Activated CD8-positive, alpha-beta T cell treated with anti-CD3 and anti-CD28 coated beads for 36 hours (primary cell): ENCODE results near the gene SLC35B3. TPM values are rescaled to one million over a fixed set of nuclear protein-coding genes. Genes with fewer than 3 reads are reported as not detected.
"Not testable (repeated sequence)": the region's sequence is repeated elsewhere in the genome, so short reads cannot be mapped to it uniquely, and the experiment has no call there.

Experiments
- ATAC-seq: fragments of 200-7000 bp; cut with Tn5 transposase; one replicate; pipeline ENCODE4 v1.10.0; 2021; ENCODE audit warnings: mild to moderate bottlenecking, moderate library complexity
- CTCF ChIA-PET: fragments of 350-600 bp; sonication (Branson Sonifier 250); formaldehyde crosslinking; loops from one replicate; lab custom pipeline; 2021; ENCODE audit warnings: antibody characterized with exemption; lab: Charles Lee
- POLR2A ChIA-PET: fragments of 350-600 bp; sonication (Branson Sonifier 250); formaldehyde crosslinking; loops from one replicate; lab custom pipeline; 2021; ENCODE audit warnings: antibody characterized with exemption; lab: Charles Lee
- DNase-seq: peaks from one replicate; pipeline ENCODE4 v3.0.0-alpha.2; 2020
- H3K27ac Mint-ChIP-seq: one replicate; pipeline ENCODE4 v1.8.0; 2021; ENCODE audit warnings: mild to moderate bottlenecking, mixed read lengths
- H3K27me3 Mint-ChIP-seq: one replicate; pipeline ENCODE4 v1.8.0; 2021; ENCODE audit warnings: mixed read lengths
- H3K36me3 Mint-ChIP-seq: one replicate; pipeline ENCODE4 v1.8.0; 2021; ENCODE audit warnings: low read depth, mixed read lengths
- H3K4me1 Mint-ChIP-seq: one replicate; pipeline ENCODE4 v1.8.0; 2021; ENCODE audit warnings: low read depth, mixed read lengths
- H3K4me3 Mint-ChIP-seq: one replicate; pipeline ENCODE4 v1.8.0; 2021; ENCODE audit warnings: mild to moderate bottlenecking, moderate library complexity, mixed read lengths
- H3K9me3 Mint-ChIP-seq: one replicate; pipeline ENCODE4 v1.8.0; 2021; ENCODE audit warnings: mixed read lengths
- CTCF ChIP-seq: fragments of 200-600 bp; IDR thresholded peaks from one replicate; pipeline ENCODE4 v1.8.0; 2022; ENCODE audit warnings: antibody characterized with exemption, mild to moderate bottlenecking
- intact Hi-C: fragments of 100-400 bp; cut with micrococcal nuclease; formaldehyde crosslinking; loops from one replicate; pipeline ENCODE4 v1.10.0; 2022
- total RNA-seq, 2 experiments: library from RNA; stranded (reverse); gene quantifications; one replicate each; pipeline ENCODE4 v1.2.3, GENCODE V29; 2021

The SLC35B3 gene
- total RNA-seq, 2 experiments from 2014 or later = 7.1 to 7.8 TPM

DNA sequence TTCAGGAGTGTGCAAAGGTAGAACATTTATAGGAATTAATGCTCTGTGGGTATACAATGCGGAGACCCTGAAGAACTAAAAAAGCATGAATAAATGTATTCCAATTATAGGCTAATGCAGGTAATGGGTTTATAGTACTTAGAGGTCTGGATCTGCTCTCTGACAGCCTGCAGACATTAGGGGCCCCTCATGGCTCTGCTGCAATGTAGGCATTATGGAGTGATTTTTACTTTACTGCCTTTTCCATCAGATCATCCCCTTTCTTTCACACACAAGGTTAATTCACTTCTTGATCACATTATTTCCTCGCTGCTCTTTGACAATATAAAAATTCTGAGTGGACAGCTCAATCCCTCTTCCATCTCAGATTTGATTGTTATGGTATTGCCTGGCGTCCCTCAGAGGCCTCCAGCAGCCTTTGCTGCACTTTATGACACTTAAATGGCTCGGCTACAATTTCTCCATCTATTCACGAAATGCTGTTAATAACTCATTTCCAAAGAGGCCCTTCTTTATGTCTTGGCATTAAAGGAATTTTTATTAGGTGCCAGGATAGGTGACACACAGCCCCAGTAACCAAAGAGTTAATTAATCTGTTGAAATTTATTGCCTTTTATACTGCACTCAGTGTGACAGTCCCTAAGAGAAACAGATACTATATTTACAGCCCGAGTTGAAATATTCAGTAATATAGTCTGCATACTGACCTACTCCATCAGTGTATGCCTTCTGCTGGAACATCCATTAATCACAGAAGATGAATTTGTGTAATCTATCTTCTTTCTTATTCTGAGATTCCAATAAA is 33.4 kb upstream of the SLC35B3 start:
- ATAC-seq (no peak), DNase-seq (no peak)
- H3K27me3 Mint-ChIP-seq = peaks cover 7% of the 10 kb centered on the region
- no peak overlapping the region for H3K4me3 Mint-ChIP-seq
- H3K27ac Mint-ChIP-seq = no peak overlapping the region
- H3K4me1 Mint-ChIP-seq = no peaks in the 10 kb centered on the region
- ChIA-PET CTCF (no interaction called here), POLR2A (no interaction called here)
- TF ChIP-seq CTCF = no peak
- intact Hi-C loops = no loop called here
- no peaks in the 10 kb centered on the region for H3K9me3 Mint-ChIP-seq
- H3K36me3 Mint-ChIP-seq = no peaks in the 10 kb centered on the region

GRCh38 chr6:8462694-8463093 is 27.3 kb upstream of the SLC35B3 start:
- CTCF ChIA-PET = no interaction called here
- no peaks in the 10 kb centered on the region for H3K36me3 Mint-ChIP-seq
- H3K4me1 Mint-ChIP-seq = no peaks in the 10 kb centered on the region
- no peak for DNase-seq
- TF ChIP-seq CTCF = no peak
- no peak overlapping the region for H3K27ac Mint-ChIP-seq
- intact Hi-C loops = no loop called here
- H3K27me3 Mint-ChIP-seq = peaks cover 10% of the 10 kb centered on the region
- no peak overlapping the region for H3K4me3 Mint-ChIP-seq
- POLR2A ChIA-PET = no interaction called here
- H3K9me3 Mint-ChIP-seq = peaks cover 6% of the 10 kb centered on the region
- no peak for ATAC-seq

DNA sequence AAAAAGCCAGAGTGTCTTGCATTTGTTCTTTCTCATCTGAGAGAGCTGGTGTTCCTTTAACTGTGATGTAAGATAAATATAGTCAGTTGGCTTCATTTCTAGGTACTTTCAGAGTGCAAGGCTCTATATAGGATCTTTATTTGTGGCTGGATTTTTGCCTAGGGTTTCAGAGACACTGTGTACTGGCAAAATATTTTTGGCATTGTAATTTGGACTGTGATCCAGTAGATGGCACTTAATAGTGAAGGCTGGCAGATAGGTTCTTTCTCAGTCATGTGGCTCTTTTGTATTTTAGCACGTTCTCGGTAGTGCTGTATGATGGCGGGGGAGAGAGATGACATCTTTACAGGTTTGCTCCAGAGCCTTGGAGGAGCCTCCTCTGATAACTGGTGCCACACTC is 26.8 kb upstream of the SLC35B3 start:
- peaks cover 6% of the 10 kb centered on the region for H3K9me3 Mint-ChIP-seq
- H3K36me3 Mint-ChIP-seq = no peaks in the 10 kb centered on the region
- ChIA-PET POLR2A (no interaction called here), CTCF (no interaction called here)
- intact Hi-C loops = no loop called here
- DNase-seq = no peak
- peaks cover 10% of the 10 kb centered on the region for H3K27me3 Mint-ChIP-seq
- H3K27ac Mint-ChIP-seq = no peak overlapping the region
- H3K4me3 Mint-ChIP-seq = no peak overlapping the region
- TF ChIP-seq CTCF = no peak
- no peak for ATAC-seq
- no peaks in the 10 kb centered on the region for H3K4me1 Mint-ChIP-seq

DNA sequence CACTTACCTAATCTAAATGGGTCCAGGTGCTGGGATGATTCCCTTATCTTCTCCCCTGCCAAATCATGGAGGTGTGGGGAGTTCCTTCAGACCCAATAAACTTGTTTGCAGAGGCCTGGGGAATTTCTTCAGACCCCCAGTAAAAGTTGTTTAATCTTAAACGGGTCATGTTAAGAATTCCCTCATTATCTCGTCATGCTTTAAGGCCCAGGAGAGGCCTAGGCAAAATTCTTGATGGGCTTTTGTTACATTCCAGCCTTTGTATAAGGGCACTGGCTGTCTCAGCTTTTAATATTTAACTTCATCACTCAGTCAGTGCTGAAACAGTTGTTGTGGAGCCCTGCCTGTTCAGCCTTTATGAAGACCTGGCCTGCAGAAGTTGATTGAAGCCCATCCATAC is 11.0 kb upstream of the SLC35B3 start:
- Mint-ChIP-seq H3K9me3 (no peaks in the 10 kb centered on the region), H3K27me3 (peaks cover 1% of the 10 kb centered on the region), H3K36me3 (no peaks in the 10 kb centered on the region), H3K4me1 (no peaks in the 10 kb centered on the region), H3K27ac (no peak overlapping the region), H3K4me3 (no peak overlapping the region)
- ChIA-PET POLR2A (no interaction called here), CTCF (no interaction called here)
- no peak for TF ChIP-seq CTCF
- ATAC-seq (no peak), DNase-seq (no peak)
- intact Hi-C loops = no loop called here

GRCh38 chr6:8445930-8446329 is 10.6 kb upstream of the SLC35B3 start:
- CTCF ChIA-PET, H3K4me1 Mint-ChIP-seq, H3K27ac Mint-ChIP-seq, H3K36me3 Mint-ChIP-seq, POLR2A ChIA-PET, H3K27me3 Mint-ChIP-seq, intact Hi-C loops, DNase-seq, H3K4me3 Mint-ChIP-seq, H3K9me3 Mint-ChIP-seq, ATAC-seq: not testable (repeated sequence)
